Measurements from ENCODE around the gene MICU1.

GRCh38 chr10:72477463-72477862 is 148.4 kb downstream of the MICU1 start:
- TF ChIP-seq, protein P1, sequence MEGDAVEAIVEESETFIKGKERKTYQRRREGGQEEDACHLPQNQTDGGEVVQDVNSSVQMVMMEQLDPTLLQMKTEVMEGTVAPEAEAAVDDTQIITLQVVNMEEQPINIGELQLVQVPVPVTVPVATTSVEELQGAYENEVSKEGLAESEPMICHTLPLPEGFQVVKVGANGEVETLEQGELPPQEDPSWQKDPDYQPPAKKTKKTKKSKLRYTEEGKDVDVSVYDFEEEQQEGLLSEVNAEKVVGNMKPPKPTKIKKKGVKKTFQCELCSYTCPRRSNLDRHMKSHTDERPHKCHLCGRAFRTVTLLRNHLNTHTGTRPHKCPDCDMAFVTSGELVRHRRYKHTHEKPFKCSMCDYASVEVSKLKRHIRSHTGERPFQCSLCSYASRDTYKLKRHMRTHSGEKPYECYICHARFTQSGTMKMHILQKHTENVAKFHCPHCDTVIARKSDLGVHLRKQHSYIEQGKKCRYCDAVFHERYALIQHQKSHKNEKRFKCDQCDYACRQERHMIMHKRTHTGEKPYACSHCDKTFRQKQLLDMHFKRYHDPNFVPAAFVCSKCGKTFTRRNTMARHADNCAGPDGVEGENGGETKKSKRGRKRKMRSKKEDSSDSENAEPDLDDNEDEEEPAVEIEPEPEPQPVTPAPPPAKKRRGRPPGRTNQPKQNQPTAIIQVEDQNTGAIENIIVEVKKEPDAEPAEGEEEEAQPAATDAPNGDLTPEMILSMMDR (IDR thresholded peaks at IDR 0.05): no peak
- TF ChIP-seq POLR2A (IDR thresholded peaks at IDR 0.05): no peak
- TF ChIP-seq POLR2AphosphoS5 (IDR thresholded peaks at IDR 0.05): no peak

All from upper lobe of left lung (tissue), 4 donors.